Measurements from ENCODE around the gene RHEB.

- TF ChIP-seq CTCF (IDR thresholded peaks at IDR 0.05; ENCODE audit: low read depth, low read length, poor library complexity, severe bottlenecking): no peak
- no peak for TF ChIP-seq EZH2phosphoT487 (IDR thresholded peaks at IDR 0.05; ENCODE audit: borderline replicate concordance, low read length)
Observed at GRCh38 chr7:151514461-151515275, 5.0 kb downstream of the RHEB start.
